Measurements from ENCODE around the gene EXOC4.

The EXOC4 gene

DNA sequence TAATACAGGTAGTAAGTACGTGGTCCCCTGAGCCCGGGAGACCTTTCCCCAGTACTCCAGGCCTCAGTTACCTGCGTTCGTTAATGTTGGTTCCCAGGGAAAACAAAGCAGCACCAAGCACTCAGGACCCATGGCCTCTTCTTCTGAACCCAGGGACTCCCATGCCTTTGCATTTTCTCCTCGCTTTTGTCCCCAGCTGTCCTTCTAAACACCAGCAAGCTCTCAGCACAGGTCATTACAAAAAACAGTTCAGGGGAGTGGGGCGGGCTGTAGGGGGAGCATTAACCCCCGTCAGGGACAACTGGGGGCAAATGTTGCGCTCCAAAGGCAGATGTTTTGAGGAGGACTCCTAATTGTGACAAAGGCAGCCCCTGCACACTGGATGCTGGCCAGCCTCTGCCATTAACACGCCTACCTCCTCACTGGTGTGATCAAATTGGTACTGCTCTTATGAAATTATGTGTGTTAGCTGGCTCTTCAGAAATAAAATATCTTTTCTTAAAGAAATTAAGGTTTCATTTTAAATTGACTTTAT is 793.8 kb downstream of the EXOC4 start:
- no peak for DNase-seq (ENCODE audit: extremely low spot score)
- ChIA-PET CTCF (interaction anchor here (0.9 to 1.3 kb wide), 2 partner anchors 11 to 19 kb away, joined by 3 read pairs; no protein-coding TSS in a partner anchor), POLR2A (no interaction called here)
- TF ChIP-seq, protein P1, sequence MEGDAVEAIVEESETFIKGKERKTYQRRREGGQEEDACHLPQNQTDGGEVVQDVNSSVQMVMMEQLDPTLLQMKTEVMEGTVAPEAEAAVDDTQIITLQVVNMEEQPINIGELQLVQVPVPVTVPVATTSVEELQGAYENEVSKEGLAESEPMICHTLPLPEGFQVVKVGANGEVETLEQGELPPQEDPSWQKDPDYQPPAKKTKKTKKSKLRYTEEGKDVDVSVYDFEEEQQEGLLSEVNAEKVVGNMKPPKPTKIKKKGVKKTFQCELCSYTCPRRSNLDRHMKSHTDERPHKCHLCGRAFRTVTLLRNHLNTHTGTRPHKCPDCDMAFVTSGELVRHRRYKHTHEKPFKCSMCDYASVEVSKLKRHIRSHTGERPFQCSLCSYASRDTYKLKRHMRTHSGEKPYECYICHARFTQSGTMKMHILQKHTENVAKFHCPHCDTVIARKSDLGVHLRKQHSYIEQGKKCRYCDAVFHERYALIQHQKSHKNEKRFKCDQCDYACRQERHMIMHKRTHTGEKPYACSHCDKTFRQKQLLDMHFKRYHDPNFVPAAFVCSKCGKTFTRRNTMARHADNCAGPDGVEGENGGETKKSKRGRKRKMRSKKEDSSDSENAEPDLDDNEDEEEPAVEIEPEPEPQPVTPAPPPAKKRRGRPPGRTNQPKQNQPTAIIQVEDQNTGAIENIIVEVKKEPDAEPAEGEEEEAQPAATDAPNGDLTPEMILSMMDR (IDR thresholded peaks at IDR 0.05; ENCODE audit: control extremely low read depth, extremely low read depth, low read depth, missing control alignments), result no peak

DNA sequence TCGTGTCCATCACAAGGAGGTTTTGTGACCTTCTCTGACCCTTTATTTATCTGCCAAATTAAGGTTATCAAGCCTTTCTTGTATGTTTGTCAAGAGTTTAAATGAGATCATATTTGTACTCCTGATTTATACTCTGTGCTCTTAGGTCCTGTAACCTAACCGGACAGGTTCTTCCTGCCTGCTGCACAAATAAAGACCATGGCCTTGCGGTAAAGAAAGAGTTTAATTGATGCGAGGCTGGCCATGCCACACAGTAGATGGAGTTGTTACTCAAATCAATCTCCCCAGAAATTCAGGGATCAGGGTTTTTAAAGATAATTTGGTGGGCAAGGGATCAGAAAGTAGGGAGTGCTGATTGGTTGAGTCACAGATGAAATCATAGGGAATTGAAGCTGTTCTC is 794.8 kb downstream of the EXOC4 start:
- POLR2A ChIA-PET, result no interaction called here
- DNase-seq (ENCODE audit: extremely low spot score), result no peak
- TF ChIP-seq, protein P1 (IDR thresholded peaks at IDR 0.05; ENCODE audit: control extremely low read depth, extremely low read depth, low read depth, missing control alignments), result no peak
- CTCF ChIA-PET, result no interaction called here

DNA sequence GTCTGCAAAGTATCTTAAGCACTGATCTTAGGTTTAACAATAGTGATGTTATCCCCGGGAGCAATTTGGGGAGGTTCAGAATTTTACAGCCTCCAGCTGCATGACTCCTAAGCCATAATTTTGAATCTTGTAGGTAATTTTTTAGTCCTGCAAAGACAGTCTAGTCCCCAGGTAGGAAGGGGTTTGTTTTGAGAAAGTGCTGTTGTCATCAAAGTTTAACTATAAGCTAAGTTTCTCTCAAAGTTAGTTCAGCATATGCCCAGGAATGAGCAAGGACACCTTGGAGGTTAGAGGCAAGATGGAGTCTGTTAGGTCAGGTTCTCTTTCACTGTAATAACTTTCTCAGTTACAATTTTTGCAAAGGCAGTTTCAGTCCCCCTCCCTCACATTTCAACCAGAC is 795.3 kb downstream of the EXOC4 start:
- ChIA-PET CTCF (interaction anchor here (0.9 kb wide), 1 partner anchor 9 kb away, joined by 4 read pairs; no protein-coding TSS in a partner anchor), POLR2A (no interaction called here)
- DNase-seq (ENCODE audit: extremely low spot score), result no peak
- TF ChIP-seq, protein P1 (IDR thresholded peaks at IDR 0.05; ENCODE audit: control extremely low read depth, extremely low read depth, low read depth, missing control alignments), result no peak

DNA sequence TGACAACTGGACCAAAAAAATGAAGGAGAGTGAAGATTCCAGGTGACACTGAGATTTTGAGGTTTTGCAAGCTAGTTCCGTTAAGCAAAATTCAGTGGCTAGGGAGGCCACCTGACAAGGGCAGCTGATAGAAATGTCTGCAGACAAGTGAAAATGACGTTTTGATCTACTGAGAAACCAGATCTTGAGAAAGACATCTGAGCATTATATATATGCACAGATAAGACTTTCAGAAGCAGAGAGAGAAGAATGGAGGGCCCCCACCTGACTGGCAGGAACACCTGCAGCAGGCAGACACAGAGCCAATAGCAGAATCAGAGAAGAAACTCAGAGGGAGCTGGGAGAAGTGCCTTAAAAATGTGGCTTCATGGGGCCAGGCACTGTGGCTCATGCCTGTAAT is 798.1 kb downstream of the EXOC4 start:
- POLR2A ChIA-PET, result no interaction called here
- CTCF ChIA-PET, result interaction anchor here (1.6 kb wide), 1 partner anchor 15 kb away, joined by 3 read pairs; no protein-coding TSS in a partner anchor
- TF ChIP-seq, protein P1 (IDR thresholded peaks at IDR 0.05; ENCODE audit: control extremely low read depth, extremely low read depth, low read depth, missing control alignments), result no peak
- DNase-seq (ENCODE audit: extremely low spot score), result no peak

DNA sequence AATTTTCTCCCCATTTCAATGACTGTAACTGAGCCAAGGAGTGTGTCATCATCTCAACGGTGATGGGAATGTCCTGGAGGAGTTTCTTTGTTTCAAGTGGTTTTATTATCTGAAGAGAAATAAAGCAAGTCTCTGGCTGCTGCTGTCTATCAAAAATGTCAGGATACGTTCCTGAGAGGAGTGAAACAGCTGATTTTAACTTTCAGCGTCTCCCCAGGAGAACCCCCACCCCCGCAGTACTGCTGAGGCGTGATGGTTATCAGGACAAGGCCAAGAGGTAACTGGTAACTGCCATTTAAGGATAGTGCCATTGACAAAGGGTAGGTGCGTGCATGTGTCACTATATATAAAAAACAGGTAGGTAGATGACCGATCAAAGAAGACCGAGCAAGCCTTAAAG is 803.9 kb downstream of the EXOC4 start:
- DNase-seq (ENCODE audit: extremely low spot score), result no peak
- POLR2A ChIA-PET, result no interaction called here
- CTCF ChIA-PET, result interaction anchor here (0.9 to 1.9 kb wide), 4 partner anchors 8 to 12 kb away, joined by 3 to 6 read pairs (median 4); no protein-coding TSS in a partner anchor
- TF ChIP-seq, protein P1 (IDR thresholded peaks at IDR 0.05; ENCODE audit: control extremely low read depth, extremely low read depth, low read depth, missing control alignments), result no peak

DNA sequence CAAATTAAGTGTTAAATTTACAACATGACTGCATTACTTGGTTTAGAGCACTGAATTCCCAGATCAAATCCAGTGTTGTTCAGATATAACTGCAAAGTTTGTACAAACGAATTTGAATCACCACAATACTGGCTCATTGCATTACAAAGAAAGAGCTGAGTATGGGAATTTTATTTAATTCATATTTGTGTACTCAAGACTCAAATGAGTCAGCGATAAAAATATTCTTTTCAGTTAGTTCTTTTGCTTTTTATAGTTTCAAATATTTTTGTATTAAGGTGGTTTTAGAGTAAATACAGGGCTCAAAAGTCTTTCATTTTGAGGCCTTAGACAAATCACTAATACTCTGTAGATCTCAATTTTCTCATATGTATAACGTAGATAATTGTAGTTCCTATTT is 805.6 kb downstream of the EXOC4 start:
- TF ChIP-seq, protein P1 (IDR thresholded peaks at IDR 0.05; ENCODE audit: control extremely low read depth, extremely low read depth, low read depth, missing control alignments), result no peak

More for the DNA sequence above, 805.6 kb downstream of the EXOC4 start:
- ChIA-PET POLR2A (no interaction called here), CTCF (interaction anchor here (0.9 to 1.3 kb wide), 2 partner anchors 9 to 12 kb away, joined by 3 to 8 read pairs; no protein-coding TSS in a partner anchor)
- DNase-seq (ENCODE audit: extremely low spot score), result no peak

Measured in GM10248 (cell line).